HPDE6-E6E7 (cell line): ENCODE measurements around the gene JUP.

Experiments
- DNase-seq: peaks from one replicate; pipeline ENCODE4 v3.0.0; 2011; ENCODE audit warnings: missing footprints; ENCODE audit errors: extremely low spot score

JUP gene

DNA sequence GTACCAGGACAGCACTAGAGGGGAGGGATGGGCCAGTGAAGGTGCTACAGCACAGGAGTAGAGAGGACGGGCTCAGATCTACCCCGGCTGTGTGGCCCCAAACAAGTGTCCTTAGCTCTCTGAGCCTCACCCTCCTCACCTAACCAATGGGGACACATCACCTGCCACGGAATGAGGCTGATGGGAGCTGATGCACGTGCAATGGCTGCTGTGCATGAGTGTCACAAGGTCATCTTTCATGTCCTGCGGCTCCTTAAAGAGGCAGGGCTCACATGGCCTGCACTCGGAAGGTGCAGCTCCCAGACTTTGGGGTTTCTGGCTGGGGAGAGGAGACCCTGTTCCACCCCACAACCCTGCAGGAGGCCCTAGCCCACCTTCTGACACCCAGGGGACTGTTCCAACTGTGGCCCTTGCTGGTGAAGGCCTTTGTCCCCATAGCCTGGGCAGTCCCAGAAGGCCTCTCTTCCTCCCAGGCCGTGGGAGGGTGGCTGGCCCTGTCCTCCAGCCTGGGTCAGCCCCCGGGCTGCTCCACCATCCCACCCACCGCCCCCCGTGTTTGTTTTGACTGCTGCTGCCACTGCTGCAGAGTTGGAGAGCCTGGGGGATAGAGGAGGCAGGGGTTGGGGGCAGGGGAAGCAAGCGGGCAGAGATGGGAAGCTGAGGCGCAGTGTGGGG is 62.6 kb downstream of the JUP start:
- DNase-seq = no peak

DNA sequence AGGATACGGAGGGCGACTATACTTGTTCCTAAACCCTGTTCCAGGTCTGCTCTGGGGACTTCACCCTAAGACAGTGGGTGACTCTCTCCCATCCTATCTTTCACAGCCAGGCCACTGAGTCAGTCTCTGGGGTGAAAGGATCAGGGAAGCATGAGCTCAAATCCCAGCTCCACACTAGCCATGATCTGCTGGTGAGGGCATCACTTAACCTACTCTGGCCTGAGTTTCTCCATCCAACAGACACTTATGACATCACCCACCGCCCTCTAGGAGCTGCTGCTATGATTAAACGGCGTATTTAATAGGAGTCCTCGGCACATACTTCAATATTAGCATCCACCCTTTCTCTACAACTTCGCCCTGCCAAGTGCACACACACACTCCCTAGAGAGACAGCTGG is 64.3 kb downstream of the JUP start:
- DNase-seq = no peak

- DNase-seq = no peak
Measured at GRCh38 chr17:41718287-41718645, 68.2 kb downstream of the JUP start.

DNA sequence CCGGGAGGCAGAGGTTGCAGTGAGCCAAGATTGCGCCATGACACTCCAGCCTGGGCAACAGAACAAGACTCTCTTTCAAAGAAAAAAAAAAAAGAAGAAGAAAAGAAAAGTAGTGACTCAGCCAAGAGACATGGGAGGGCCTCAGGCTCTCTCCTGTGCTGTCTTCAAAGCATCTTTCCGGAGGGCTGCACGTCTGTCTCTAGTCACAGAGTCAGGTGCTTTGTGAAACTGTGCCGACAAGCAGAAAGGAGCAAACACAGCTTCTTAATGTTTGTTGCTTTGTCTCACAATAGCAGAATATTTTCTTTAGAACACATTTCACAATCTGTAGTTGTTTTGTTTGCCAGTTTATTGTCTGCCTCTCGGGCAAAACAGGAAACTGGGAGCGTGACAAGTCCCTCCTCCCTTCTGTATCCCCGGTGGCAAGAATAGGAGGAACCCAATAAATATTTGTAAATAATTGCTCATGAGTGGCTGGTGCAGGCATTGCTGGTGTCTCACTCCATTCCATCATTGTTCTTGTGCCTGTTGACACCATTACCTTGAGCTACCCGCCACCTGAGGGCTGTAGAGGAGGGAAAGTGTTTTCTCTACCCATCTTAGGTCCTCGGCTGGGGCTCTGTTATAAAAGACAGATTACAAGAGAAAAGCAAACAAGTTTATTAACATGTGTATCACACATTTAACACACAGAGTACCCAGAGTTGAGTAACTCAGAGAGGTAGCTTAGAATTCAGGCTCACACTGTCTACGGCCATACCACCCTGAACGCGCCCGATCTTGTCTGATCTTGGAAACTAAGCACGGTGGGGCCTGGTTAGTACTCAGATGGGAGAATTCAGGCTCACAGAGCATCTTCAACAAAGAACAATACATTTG is 68.9 kb downstream of the JUP start:
- peak; percentile 80 for DNase-seq

DNA sequence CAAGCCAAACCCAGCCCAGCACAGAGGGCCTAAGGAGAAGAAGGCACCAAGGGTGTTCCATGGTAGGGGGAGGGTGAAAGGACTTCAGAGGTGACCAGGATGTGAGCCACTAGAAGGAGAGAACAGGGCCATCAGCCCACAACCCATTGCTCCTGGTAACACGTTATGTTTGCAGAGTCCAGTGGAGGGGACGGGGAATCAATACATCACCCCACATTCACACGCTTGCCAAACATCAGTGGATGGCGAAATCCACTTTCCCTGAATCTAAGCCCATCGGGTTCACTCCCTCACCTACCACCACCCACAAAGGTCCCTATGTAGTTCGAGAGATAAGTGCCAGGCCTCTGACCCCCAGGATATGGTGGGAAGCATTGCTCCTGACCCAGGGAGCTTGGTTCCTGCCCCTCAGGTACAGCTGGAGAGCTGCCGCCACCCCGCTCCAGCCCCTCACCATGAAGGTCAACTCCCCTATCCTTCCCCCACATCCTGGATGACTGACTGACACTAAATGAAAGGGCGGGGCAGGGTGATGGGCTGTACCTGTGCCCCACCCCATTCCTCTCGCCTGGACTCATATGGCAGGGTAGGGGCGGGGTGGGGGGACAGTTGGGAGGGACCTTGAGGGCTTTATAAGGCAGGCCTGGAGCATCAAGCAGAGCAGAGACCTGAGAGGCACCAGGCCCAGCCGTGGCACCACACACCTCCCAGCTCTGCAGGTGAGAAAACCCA is 74.7 kb downstream of the JUP start, which contains the start of gene GAST:
Gene GAST, plus strand, starts transcription at position 663 of the 732 bp plus-strand sequence. CDS start 3,106 bp downstream, outside the sequence.
- no peak for DNase-seq

GRCh38 chr17:41710472-41711090 is 75.9 kb downstream of the JUP start:
- no peak for DNase-seq

- DNase-seq = no peak
Measured at GRCh38 chr17:41707803-41708669, 78.5 kb downstream of the JUP start.

DNA sequence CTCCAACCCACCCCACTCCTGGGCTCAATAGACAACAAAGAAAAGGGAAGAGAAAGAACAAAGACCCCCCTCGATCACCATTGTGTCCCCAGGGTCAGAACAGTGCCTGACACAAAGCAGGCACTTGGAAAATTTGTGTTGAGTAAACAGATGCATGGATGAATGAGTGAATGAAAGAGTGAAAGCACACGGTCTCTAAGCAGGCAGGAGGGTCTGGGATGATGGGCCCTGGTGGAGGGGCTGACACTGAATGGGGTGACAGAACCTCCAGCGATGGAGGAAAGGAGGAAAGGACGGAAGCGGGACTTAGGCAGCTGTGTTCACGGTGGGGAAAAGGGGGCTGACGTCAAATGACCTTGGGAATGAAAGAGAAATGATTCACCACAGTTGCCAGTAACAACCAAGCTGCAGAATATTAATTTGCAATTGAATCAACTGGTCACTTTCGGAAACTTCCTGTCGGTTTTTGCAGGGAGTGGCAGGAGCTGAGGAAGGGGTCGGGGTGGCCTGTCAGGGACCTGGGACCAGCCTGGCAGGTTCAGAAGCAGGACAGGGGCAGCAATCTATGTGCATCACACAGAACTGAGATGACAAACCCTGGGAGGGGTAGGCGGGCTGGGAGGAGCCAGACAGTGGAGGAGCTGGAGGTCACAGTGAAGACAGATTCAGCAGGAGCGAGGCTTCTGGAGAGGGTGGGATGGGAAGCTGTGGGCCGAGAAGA is 81.1 kb downstream of the JUP start:
- DNase-seq = no peak
